Measurements from ENCODE around the gene MRPL20.

GRCh38 chr1:1361982-1362423, 45.1 kb downstream of the MRPL20 start:
- TF ChIP-seq CTCF (IDR thresholded peaks at IDR 0.05) (no peak), ZFX (IDR thresholded peaks at IDR 0.05; ENCODE audit: borderline replicate concordance) (no peak)

All from 22Rv1 (cell line).